Naive thymus-derived CD4-positive, alpha-beta T cell (primary cell): ENCODE data around the gene PROCR. TPM values are rescaled to one million over a fixed set of nuclear protein-coding genes. Genes with fewer than 3 reads are reported as not detected.

Source experiments
- polyA plus RNA-seq, 2 donors: library from polyadenylated mRNA; unstranded; fragments of 300-500 nt; fragmentation: Illumina TruSeq; gene quantifications; one replicate each; pipeline ENCODE4 v1.2.3, GENCODE V29; 2021
- total RNA-seq, 6 experiments: library from RNA in 5 of 6; stranded (reverse) in 5 of 6; gene quantifications; 1 replicate in 5 of 6; 2 replicates in 1 of 6; pipeline ENCODE4 v1.2.3 and lab custom pipeline; 2021 to 2026

Gene PROCR
- total and polyA plus RNA-seq, 7 experiments from 2014 or later, result 0.35 to 2.0 (median 0.87) TPM; not detected in 2

Other genes starting within 250 kb of the PROCR start
- gene GSS, start 216.3 kb upstream of the PROCR start, total RNA-seq, result 10 to 100 TPM; 25.9 to 54.4 (median 45.8) TPM
- 10 to 100 TPM; 31.6 to 35.5 TPM for gene GSS, start 216.3 kb upstream of the PROCR start, polyA plus RNA-seq
- 1 to 10 TPM in 1 of 5 experiments, under 1 TPM in 4; 0.15 to 1.0 (median 0.44) TPM for gene MYH7B, start 216.2 kb upstream of the PROCR start, total RNA-seq
- gene MYH7B, start 216.2 kb upstream of the PROCR start, polyA plus RNA-seq, result under 1 TPM in 1 of 2 donors, not detected in 1; 0.52 TPM
- 10 to 100 TPM; 50.5 to 66.0 (median 60.6) TPM for gene TRPC4AP, start 79.3 kb upstream of the PROCR start, total RNA-seq
- 10 to 100 TPM; 45.8 to 72.0 TPM for gene TRPC4AP, start 79.3 kb upstream of the PROCR start, polyA plus RNA-seq
- gene EDEM2, start 24.7 kb upstream of the PROCR start, total RNA-seq, result 10 to 100 TPM; 15.4 to 30.9 (median 20.0) TPM
- 10 to 100 TPM; 27.3 to 38.4 TPM for gene EDEM2, start 24.7 kb upstream of the PROCR start, polyA plus RNA-seq
- gene MMP24, start 54.6 kb downstream of the PROCR start, total RNA-seq, result under 1 TPM in 1 of 5 experiments, not detected in 4; 0.07 TPM
- gene MMP24, start 54.6 kb downstream of the PROCR start, polyA plus RNA-seq, result under 1 TPM in 1 of 2 donors, not detected in 1; 0.08 TPM
- 10 to 100 TPM; 43.8 to 88.6 (median 69.4) TPM for gene MMP24OS, start 106.0 kb downstream of the PROCR start, total RNA-seq
- gene MMP24OS, start 106.0 kb downstream of the PROCR start, polyA plus RNA-seq, result 10 to 100 TPM; 12.3 to 14.0 TPM
- 100 to 1,000 TPM in 1 of 5 experiments, 10 to 100 TPM in 4; 35.4 to 117 (median 39.9) TPM for gene EIF6, start 112.7 kb downstream of the PROCR start, total RNA-seq
- 100 to 1,000 TPM; 141 to 150 TPM for gene EIF6, start 112.7 kb downstream of the PROCR start, polyA plus RNA-seq
- not detected for gene FAM83C, start 120.4 kb downstream of the PROCR start, total RNA-seq
- not detected for gene FAM83C, start 120.4 kb downstream of the PROCR start, polyA plus RNA-seq
- 10 to 100 TPM; 29.7 to 61.8 (median 48.8) TPM for gene UQCC1, start 239.9 kb downstream of the PROCR start, total RNA-seq
- gene UQCC1, start 239.9 kb downstream of the PROCR start, polyA plus RNA-seq, result 10 to 100 TPM; 12.6 to 16.8 TPM